Tibial nerve (tissue), 3 donors: ENCODE results near the gene HOXC10.

Experiments
- CTCF ChIP-seq, 5 experiments: fragments of 200-600 bp in 3 of 5; fragments of 450-650 bp in 2 of 5; sonication (generic) in 3 of 5; IDR thresholded peaks; one replicate each; pipeline ENCODE4 v1.5.1; 2016 to 2019; ENCODE audit warnings: antibody characterized with exemption in 5 of 5, mild to moderate bottlenecking in 3 of 5, moderate library complexity in 2 of 5
- POLR2A ChIP-seq, 2 donors: fragments of 450-650 bp; IDR thresholded peaks; one replicate each; pipeline ENCODE4 v1.6.1; 2017; ENCODE audit warnings: antibody characterized with exemption in 2 of 2, mild to moderate bottlenecking in 2 of 2, moderate library complexity in 2 of 2

- TF ChIP-seq POLR2A (IDR thresholded peaks at IDR 0.05) (no peak), CTCF (IDR thresholded peaks at IDR 0.05) (no peak)
These were observed 8.6 kb upstream of the HOXC10 start for GRCh38 chr12:53976172-53976822.
